ENCODE measurements around the gene PLCH1. TPM values are rescaled to one million over a fixed set of nuclear protein-coding genes. Genes with fewer than 3 reads are reported as not detected.

The PLCH1 gene
- total and polyA plus RNA-seq, 10 of the 15 experiments (the other 5 are each of a cell fraction or from before 2014, with no cell fraction given): 0.03 to 0.22 (median 0.04) TPM; not detected in 5

GRCh38 chr3:155737844-155738460 lies 6.9 kb downstream of the PLCH1 start:
- H3K36me3 ChIP-seq (ENCODE audit: control insufficient read depth in 2 of 2, insufficient read depth in 2 of 2, low read length in 1 of 2): no peaks in the 10 kb centered on the region
- H2AFZ ChIP-seq (ENCODE audit: control insufficient read depth, low read depth, low read length): peak overlapping the region; percentile 47
- ChIA-PET SMC1A (ENCODE audit: uncharacterized antibody, unreplicated experiment) (interaction anchor here (0.6 to 1.5 kb wide), 4 partner anchors 11 to 412 kb away, joined by 3 read pairs; no protein-coding TSS in a partner anchor), RAD21 (ENCODE audit: unreplicated experiment) (interaction anchor here (1.6 kb wide), 1 partner anchor 26 kb away, joined by 4 read pairs; no protein-coding TSS in a partner anchor), CTCF (interaction anchor here (1.1 to 1.3 kb wide), 2 partner anchors 22 to 68 kb away, joined by 3 to 4 read pairs; partner anchors contain the start of gene C3orf33), POLR2A (no interaction called here)
- DNase-seq (ENCODE audit: low read depth, low spot score) (peak; percentile 48), FAIRE-seq (no peak), ATAC-seq (peak; percentile 95)
- in situ Hi-C loops (cut with MboI): no loop called here
- no peaks in the 10 kb centered on the region for H4K20me1 ChIP-seq (ENCODE audit: control insufficient read depth, insufficient read depth)
- H3K27me3 ChIP-seq (replicated peaks in 1 of 2; ENCODE audit: control insufficient read depth in 2 of 2, insufficient read depth in 2 of 2, low read length in 1 of 2): no peaks in the 10 kb centered on the region; a peak in 1 of 4 replicates
- H3K9me3 ChIP-seq (replicated peaks; ENCODE audit: control insufficient read depth, insufficient read depth, low read length): no peaks in the 10 kb centered on the region
- no peaks in the 10 kb centered on the region for H3K79me2 ChIP-seq (ENCODE audit: control insufficient read depth, insufficient read depth, low read length)
- no TSS peak for BruUV-seq (replicated peaks)
- H3K9ac ChIP-seq (ENCODE audit: control insufficient read depth, insufficient read depth, low read length): no peak overlapping the region
- peak overlapping the region; percentile 14; the same call in 1 of the 2 replicates for H3K4me3 ChIP-seq
- 39% methylated on average over 8 of the region's 8 CpGs for WGBS (ENCODE audit: insufficient coverage, insufficient replicate concordance, low lambda C conversion rate, missing lambda C conversion rate)
- intact Hi-C loops (cut with micrococcal nuclease; ENCODE audit: unreplicated experiment): no loop called here
- no peak overlapping the region for H3K27ac ChIP-seq (ENCODE audit: control insufficient read depth, insufficient read depth)
- TF ChIP-seq ZBTB11 (CRISPR knock-in tag; IDR thresholded peaks at IDR 0.05) (no peak), POU2F2 (IDR thresholded peaks at IDR 0.05; ENCODE audit: borderline replicate concordance, low read depth, low read length) (0 out of 3 replicates have a peak, but pooled peaks have one; percentile 27), BCL3 (IDR thresholded peaks at IDR 0.05; ENCODE audit: borderline replicate concordance, insufficient read depth, low read depth, low read length, poor library complexity, severe bottlenecking) (no peak), MTA2 (IDR thresholded peaks at IDR 0.05; ENCODE audit: low read depth) (peak; percentile 19; the same call in 1 of the 2 replicates), IKZF2 (IDR thresholded peaks at IDR 0.05) (peak; percentile 38; a peak in 2 of 4 replicates), SPI1 (IDR thresholded peaks at IDR 0.05; ENCODE audit: borderline replicate concordance, insufficient read depth, low read depth, low read length) (peak; percentile 88; the same call in 1 of the 2 replicates), DPF2 (IDR thresholded peaks at IDR 0.05) (0 out of 2 replicates have a peak, but pooled peaks have one; percentile 32), ATF7 (IDR thresholded peaks at IDR 0.05; ENCODE audit: low read depth) (no peak), EP300 (IDR thresholded peaks at IDR 0.05; ENCODE audit: borderline replicate concordance in 1 of 2, control insufficient read depth in 1 of 2, low read depth in 2 of 2, low read length in 2 of 2) (peak in 1 of 2 experiments; percentile 35; a peak in 1 of 4 replicates), IKZF1 (conservative IDR thresholded peaks at IDR 0.05) (peak; percentile 47; the same call in 1 of the 2 replicates), EZH2 (IDR thresholded peaks at IDR 0.05; ENCODE audit: borderline replicate concordance, control insufficient read depth, low read depth, low read length) (no peak)
- H3K4me2 ChIP-seq (ENCODE audit: control insufficient read depth, insufficient read depth): peak overlapping the region; percentile 55; the same call in 1 of the 2 replicates
- peaks cover 6% of the 10 kb centered on the region; the same call in 1 of the 2 replicates for H3K4me1 ChIP-seq (ENCODE audit: control insufficient read depth, insufficient read depth, low read length)
